ENCODE measurements around the gene PRKCZ.

Gene PRKCZ

DNA sequence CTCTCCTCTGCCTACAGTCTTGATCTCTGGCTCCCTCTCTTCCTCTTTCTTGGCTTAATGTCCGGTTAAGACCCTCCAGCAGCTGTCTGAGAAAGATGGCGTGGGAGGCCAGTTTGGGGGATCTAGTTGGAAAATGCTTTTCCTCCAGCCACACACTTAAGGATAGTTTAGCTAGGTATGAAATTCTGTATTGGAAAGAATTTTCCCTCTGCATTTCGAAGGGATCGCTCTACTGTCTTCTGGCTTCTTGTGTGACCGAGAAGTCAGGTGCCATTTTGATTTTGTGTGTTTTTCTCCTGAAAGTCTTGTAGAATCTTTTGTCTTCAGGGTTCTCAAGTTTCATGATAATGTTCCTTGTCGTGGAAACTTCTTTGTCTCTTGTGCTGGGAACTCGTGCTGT, 28.0 kb downstream of the PRKCZ start:
- no peak overlapping the region for H3K4me3 ChIP-seq (ENCODE audit: low read depth, low read length)
- TF ChIP-seq CTCF (IDR thresholded peaks at IDR 0.05; ENCODE audit: control insufficient read depth, extremely low read depth, insufficient read depth) = no peak
- DNase-seq (ENCODE audit: low read depth) = no peak

DNA sequence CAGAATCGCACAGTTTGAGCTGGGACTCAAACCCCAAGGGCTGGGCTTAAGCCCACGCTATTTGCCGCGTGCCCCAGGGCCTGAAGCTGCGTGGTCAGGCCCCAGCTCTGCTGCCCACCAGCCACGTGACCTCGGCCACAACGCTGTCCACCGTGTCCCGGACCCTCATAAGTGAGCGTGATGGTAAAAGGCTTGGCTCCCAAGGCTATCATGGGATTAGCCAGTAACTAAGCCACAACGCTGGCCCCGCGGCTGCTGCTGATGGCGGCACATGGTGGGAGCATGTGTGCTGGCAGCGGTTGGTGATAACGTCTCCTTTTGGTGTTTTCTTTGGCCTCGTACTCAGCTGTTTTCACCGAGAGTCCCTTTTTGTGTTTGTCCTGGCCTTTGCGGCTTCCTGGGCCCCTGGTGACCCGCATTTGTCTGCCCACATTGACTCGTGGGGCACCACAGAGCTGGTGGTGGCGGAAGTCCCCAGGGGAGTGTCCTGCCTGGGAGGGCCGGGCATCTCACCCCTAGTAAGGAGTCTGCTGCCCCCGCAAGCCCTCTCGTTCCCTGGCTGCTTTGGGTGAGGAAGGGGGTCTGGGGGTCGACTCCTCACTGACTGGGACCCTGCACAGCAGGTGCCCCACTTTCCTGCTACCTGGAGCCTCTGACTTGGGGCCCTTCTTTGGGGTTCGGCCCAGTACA, 29.3 kb downstream of the PRKCZ start:
- no peak for TF ChIP-seq CTCF (IDR thresholded peaks at IDR 0.05; ENCODE audit: control insufficient read depth, extremely low read depth, insufficient read depth)
- no peak for DNase-seq (ENCODE audit: low read depth)
- H3K4me3 ChIP-seq (ENCODE audit: low read depth, low read length) = no peak overlapping the region

- H3K4me3 ChIP-seq (ENCODE audit: low read depth, low read length) = no peak overlapping the region
- no peak for DNase-seq (ENCODE audit: low read depth)
- no peak for TF ChIP-seq CTCF (IDR thresholded peaks at IDR 0.05; ENCODE audit: control insufficient read depth, extremely low read depth, insufficient read depth)
Measured at GRCh38 chr1:2080140-2080539, 29.9 kb downstream of the PRKCZ start.

DNA sequence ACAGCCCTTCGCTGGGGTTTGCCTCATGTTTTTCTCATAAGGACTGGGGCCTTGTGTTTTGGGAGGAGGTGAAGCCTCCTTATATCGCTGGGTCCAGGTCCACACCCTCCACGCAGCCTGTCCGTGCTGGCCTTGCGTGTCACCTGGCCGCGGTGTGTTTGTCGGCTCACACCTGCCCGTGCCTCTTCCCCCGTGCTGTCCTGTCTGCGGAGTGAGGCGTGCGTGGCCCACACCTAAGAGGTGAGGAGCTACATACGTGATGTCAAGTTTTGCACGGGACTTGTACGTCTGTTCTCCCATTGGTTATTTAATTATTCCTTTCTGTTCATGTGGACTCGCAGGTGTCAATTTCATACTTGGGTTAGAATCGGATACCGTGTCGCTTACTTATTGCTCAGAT, 30.7 kb downstream of the PRKCZ start:
- DNase-seq (ENCODE audit: low read depth) = no peak
- no peak for TF ChIP-seq CTCF (IDR thresholded peaks at IDR 0.05; ENCODE audit: control insufficient read depth, extremely low read depth, insufficient read depth)
- H3K4me3 ChIP-seq (ENCODE audit: low read depth, low read length) = no peak overlapping the region

- no peak for TF ChIP-seq CTCF (IDR thresholded peaks at IDR 0.05; ENCODE audit: control insufficient read depth, extremely low read depth, insufficient read depth)
- H3K4me3 ChIP-seq (ENCODE audit: low read depth, low read length) = peak overlapping the region; percentile 43
- DNase-seq (ENCODE audit: low read depth) = no peak
Measured at GRCh38 chr1:2081326-2081885, 31.2 kb downstream of the PRKCZ start.

DNA sequence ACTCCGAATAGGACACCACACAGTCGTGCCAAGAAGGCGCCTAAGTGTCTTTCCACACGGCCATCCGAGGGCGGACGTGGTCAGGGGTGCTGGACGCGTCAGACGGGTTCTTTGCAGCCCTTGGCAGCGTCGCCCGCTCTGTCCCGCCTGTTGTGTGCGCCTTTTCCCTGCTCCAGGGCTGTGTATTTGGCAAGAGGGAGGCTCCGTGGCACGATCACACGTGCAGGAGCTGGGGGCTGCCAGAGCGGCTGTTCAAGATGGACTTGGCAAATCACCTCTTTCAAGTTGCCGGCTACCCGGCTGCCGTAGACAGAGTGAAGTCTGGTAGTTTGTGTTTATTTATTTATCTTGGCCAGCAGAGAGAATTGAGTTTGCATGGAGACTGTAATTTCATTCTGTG, 31.9 kb downstream of the PRKCZ start:
- TF ChIP-seq CTCF (IDR thresholded peaks at IDR 0.05; ENCODE audit: control insufficient read depth, extremely low read depth, insufficient read depth) = no peak
- DNase-seq (ENCODE audit: low read depth) = peak; percentile 90
- H3K4me3 ChIP-seq (ENCODE audit: low read depth, low read length) = peak overlapping the region; percentile 43

DNA sequence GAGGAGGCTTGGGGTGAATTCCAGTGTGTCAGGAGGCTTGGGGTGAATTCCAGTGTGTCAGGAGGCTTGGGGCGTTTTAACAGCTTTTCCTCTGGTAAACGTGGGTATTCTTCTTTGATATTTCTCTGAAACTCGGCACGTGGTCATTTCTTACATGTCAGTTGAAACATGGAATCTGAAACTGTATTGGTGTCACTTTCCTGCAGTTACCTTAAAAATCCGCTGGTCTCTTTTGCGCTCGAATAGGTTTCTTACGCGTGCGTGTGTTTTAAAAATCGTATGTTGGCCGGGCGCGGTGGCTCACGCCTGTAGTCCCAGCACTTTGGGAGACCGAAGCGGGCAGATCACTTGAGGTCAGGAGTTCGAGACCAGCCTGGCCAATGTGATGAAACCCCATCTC, 33.5 kb downstream of the PRKCZ start:
- no peak for DNase-seq (ENCODE audit: low read depth)
- H3K4me3 ChIP-seq (ENCODE audit: low read depth, low read length) = no peak overlapping the region
- no peak for TF ChIP-seq CTCF (IDR thresholded peaks at IDR 0.05; ENCODE audit: control insufficient read depth, extremely low read depth, insufficient read depth)

All from LNCaP clone FGC (cell line).